MCF 10A (cell line): ENCODE data around the gene TENT4B. TPM values are rescaled to one million over a fixed set of nuclear protein-coding genes. Genes with fewer than 3 reads are reported as not detected.

ENCODE experiments used
- BruUV-seq: library from RNA; stranded (reverse); fragments of 400-500 nt; replicated peaks from 2 replicates; lab custom pipeline; 2021; lab: Mats Ljungman, UMichigan
- CTCF ChIA-PET: fragments of 300-600 bp; sonication (Branson Sonifier 250); formaldehyde crosslinking; extraction: SDS; loops from one replicate; lab custom pipeline; 2021; ENCODE audit warnings: antibody characterized with exemption, inconsistent platforms; lab: Yijun Ruan, JAX
- POLR2A ChIA-PET: fragments of 300-600, 350-650 bp; sonication (Branson Sonifier 250); formaldehyde crosslinking; extraction: SDS; loops from one replicate; lab custom pipeline; 2020; ENCODE audit warnings: antibody characterized with exemption, inconsistent platforms; lab: Yijun Ruan, JAX
- DNase-seq: peaks from one replicate; pipeline ENCODE4 v3.0.0-alpha.2; 2018; ENCODE audit not compliant: unreplicated experiment
- H3K27ac Mint-ChIP-seq: one replicate; pipeline ENCODE4 v1.8.0; 2022; ENCODE audit warnings: mild to moderate bottlenecking, low read depth, mixed read lengths; ENCODE audit not compliant: unreplicated experiment
- H3K27me3 Mint-ChIP-seq: one replicate; pipeline ENCODE4 v1.8.0; 2022; ENCODE audit warnings: mixed read lengths; ENCODE audit not compliant: insufficient read depth, unreplicated experiment
- H3K36me3 Mint-ChIP-seq: one replicate; pipeline ENCODE4 v1.8.0; 2022; ENCODE audit warnings: mild to moderate bottlenecking, moderate library complexity, mixed read lengths; ENCODE audit not compliant: insufficient read depth, unreplicated experiment
- H3K4me1 Mint-ChIP-seq: one replicate; pipeline ENCODE4 v1.8.0; 2022; ENCODE audit warnings: mixed read lengths; ENCODE audit not compliant: insufficient read depth, unreplicated experiment
- H3K4me3 Mint-ChIP-seq: one replicate; pipeline ENCODE4 v1.8.0; 2022; ENCODE audit warnings: mild to moderate bottlenecking, moderate library complexity, mixed read lengths; ENCODE audit not compliant: unreplicated experiment
- H3K9me3 Mint-ChIP-seq: one replicate; pipeline ENCODE4 v1.8.0; 2022; ENCODE audit warnings: mixed read lengths; ENCODE audit not compliant: unreplicated experiment
- intact Hi-C: fragments of 100-400 bp; cut with micrococcal nuclease; formaldehyde crosslinking; loops from 2 replicates; pipeline ENCODE4 v1.14.1; 2022
- total RNA-seq: library from RNA; stranded (reverse); gene quantifications from 2 replicates; pipeline ENCODE4 v1.2.3, GENCODE V29; 2022
- TF ChIP-seq, protein P1 (sequence below): fragments of 200-600 bp; IDR thresholded peaks from one replicate; pipeline ENCODE4 v1.8.0; 2022; ENCODE audit warnings: antibody characterized with exemption, mild to moderate bottlenecking; ENCODE audit not compliant: unreplicated experiment

TENT4B gene
- total RNA-seq, 1 experiment from 2014 or later = 12.1 TPM

DNA sequence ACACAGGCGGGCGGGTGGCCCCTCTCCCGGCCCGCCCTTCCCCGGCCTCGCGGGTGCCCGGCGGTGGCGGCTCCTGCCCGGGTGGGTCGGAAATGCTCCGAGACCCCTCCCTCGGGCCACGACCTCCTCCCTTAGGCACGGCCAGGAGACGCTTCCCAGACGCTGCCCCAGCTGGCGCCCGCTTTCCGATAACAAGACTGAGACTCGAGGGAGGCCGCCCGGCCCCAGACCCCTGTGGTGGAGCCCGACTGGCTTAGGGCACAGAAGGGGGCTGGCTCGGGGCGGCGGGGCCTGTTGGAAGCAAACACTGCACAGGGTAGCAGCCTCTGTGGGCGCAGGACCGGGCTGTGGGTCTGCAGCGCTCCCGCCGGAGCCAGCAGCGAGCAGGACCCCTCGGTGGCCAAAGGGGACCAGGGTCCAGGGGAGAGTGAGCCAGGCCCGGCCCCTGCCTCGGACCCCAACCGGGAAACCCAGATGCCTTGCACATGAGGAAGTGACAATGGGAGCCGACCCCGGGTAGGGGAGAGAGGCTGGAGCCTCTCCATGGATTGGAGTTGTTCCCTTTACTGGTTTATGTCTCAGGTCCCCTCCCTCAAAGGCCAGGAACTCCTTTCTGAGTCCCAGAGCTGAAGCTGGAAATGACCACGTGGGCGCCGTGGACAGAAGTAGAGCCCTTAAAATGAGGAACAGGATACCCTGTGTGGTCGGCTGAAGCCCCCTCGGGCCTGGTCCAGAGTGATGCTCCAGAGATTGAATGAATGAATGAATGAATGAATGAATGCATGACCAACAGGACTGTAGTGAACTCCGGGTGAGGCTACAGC is 93.4 kb downstream of the TENT4B start:
- intact Hi-C loops = no loop called here
- BruUV-seq = TSS peak; percentile 20

DNA sequence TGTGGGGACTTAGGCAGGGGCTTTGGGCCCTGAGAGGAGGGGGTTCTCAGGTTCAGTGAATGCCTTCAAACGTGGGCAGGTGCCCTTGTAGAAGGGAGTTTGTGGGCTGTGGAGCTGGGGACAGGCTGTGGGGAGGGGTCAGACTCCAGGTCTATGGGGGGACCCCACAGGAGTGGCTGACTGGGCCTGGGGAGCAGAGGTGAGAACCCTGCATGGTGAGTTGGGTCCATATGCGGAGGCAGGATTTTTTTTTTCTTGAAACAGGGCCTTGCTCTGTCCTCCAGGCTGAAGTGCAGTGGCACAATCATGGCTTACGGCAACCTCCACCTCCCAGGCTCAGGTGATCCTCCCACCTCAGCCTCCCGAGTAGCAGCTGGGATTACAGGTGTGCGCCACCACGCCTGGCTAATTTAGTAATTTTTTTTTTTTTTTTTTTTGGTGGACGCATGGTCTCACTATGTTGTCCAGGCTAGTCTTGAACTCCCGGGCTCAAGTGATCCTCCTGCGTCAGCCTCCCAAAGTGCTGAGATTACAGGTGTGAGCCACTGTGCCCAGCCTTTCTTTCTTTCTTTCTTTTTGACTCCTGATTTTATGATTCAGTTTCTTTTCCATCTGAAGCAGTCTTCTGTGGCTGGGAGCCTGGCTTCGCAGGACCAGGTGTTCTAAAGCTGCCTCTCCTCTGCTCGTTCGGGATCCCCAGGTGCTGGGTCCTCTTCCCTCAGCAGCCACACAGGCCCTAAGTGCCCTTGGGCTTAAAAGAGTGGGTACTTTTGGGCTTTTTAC is 94.2 kb downstream of the TENT4B start:
- H3K9me3 Mint-ChIP-seq = no peaks in the 10 kb centered on the region
- intact Hi-C loops = no loop called here
- H3K4me1 Mint-ChIP-seq = peaks cover 18% of the 10 kb centered on the region
- TF ChIP-seq, protein P1, sequence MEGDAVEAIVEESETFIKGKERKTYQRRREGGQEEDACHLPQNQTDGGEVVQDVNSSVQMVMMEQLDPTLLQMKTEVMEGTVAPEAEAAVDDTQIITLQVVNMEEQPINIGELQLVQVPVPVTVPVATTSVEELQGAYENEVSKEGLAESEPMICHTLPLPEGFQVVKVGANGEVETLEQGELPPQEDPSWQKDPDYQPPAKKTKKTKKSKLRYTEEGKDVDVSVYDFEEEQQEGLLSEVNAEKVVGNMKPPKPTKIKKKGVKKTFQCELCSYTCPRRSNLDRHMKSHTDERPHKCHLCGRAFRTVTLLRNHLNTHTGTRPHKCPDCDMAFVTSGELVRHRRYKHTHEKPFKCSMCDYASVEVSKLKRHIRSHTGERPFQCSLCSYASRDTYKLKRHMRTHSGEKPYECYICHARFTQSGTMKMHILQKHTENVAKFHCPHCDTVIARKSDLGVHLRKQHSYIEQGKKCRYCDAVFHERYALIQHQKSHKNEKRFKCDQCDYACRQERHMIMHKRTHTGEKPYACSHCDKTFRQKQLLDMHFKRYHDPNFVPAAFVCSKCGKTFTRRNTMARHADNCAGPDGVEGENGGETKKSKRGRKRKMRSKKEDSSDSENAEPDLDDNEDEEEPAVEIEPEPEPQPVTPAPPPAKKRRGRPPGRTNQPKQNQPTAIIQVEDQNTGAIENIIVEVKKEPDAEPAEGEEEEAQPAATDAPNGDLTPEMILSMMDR = no peak
- H3K27ac Mint-ChIP-seq = no peak overlapping the region
- BruUV-seq = no TSS peak
- peaks cover 5% of the 10 kb centered on the region for H3K36me3 Mint-ChIP-seq
- CTCF ChIA-PET = interaction anchor here (0.6 to 1.1 kb wide), 3 partner anchors 10 to 289 kb away, joined by 3 to 4 read pairs (median 3); no protein-coding TSS in a partner anchor
- POLR2A ChIA-PET = no interaction called here
- peak overlapping the region; percentile 72 for H3K4me3 Mint-ChIP-seq
- no peaks in the 10 kb centered on the region for H3K27me3 Mint-ChIP-seq
- DNase-seq = no peak

More for the DNA sequence above, 93.4 kb downstream of the TENT4B start:
- TF ChIP-seq, protein P1 = no peak
- POLR2A ChIA-PET = interaction anchor here (0.7 kb wide), 1 partner anchor 1988 kb away, joined by 3 read pairs; no protein-coding TSS in a partner anchor
- peaks cover 5% of the 10 kb centered on the region for H3K36me3 Mint-ChIP-seq
- peak overlapping the region; percentile 72 for H3K4me3 Mint-ChIP-seq
- DNase-seq = no peak
- no peak overlapping the region for H3K27ac Mint-ChIP-seq
- CTCF ChIA-PET = interaction anchor here (0.7 kb wide), 1 partner anchor 290 kb away, joined by 4 read pairs; no protein-coding TSS in a partner anchor
- no peaks in the 10 kb centered on the region for H3K27me3 Mint-ChIP-seq
- H3K4me1 Mint-ChIP-seq = peaks cover 18% of the 10 kb centered on the region
- no peaks in the 10 kb centered on the region for H3K9me3 Mint-ChIP-seq

DNA sequence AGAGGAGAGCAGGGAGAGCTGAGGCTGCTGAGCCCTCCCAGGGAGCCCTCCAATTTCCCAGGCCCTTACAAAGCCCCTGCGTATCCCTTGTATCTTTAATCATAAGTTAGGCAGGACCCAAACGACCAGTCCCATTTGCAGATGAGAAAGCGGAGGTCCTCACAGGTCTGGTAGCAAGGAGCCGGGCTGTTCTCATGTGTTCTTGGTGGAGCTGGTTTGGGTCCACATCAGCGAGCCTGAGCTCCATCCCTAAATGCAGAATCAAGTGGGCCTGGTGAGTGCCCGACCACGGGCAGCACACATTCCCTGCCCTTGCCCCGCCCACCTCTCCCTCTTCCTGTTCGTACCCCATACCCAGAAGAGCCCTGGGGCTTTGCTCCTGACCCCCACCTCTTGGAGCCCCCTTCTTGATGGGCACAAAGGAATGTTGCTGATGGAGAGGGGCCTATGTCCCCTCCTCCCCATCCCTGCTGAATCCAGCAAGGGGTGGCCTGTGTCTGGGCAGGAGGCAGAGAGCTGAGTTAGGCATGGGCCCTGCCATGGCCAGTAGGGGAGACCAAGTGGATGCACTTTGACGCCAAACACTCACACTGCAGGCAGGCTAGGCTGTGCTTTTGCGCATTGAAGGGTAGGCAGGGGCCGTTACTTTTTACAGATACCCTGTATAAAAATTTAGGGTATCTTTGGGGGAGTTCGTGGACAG is 95.0 kb downstream of the TENT4B start:
- BruUV-seq = no TSS peak

More for the DNA sequence above, 95.0 kb downstream of the TENT4B start:
- CTCF ChIA-PET = interaction anchor here (0.6 to 1.1 kb wide), 2 partner anchors 9 to 38 kb away, joined by 3 read pairs; no protein-coding TSS in a partner anchor
- Mint-ChIP-seq H3K27ac (no peak overlapping the region), H3K27me3 (no peaks in the 10 kb centered on the region), H3K36me3 (peaks cover 5% of the 10 kb centered on the region), H3K4me1 (peaks cover 18% of the 10 kb centered on the region), H3K9me3 (no peaks in the 10 kb centered on the region), H3K4me3 (no peak overlapping the region)
- POLR2A ChIA-PET = no interaction called here
- DNase-seq = no peak
- TF ChIP-seq, protein P1 = no peak
- intact Hi-C loops = no loop called here
